HG03565 (cell line): ENCODE results near the gene BNIP1.

ENCODE experiments used
- ATAC-seq: cut with Tn5 transposase; IDR thresholded peaks from one replicate; pipeline ENCODE4 v1.9.1; 2021; ENCODE audit warnings: mild to moderate bottlenecking, moderate library complexity; ENCODE audit not compliant: unreplicated experiment

The BNIP1 gene

DNA sequence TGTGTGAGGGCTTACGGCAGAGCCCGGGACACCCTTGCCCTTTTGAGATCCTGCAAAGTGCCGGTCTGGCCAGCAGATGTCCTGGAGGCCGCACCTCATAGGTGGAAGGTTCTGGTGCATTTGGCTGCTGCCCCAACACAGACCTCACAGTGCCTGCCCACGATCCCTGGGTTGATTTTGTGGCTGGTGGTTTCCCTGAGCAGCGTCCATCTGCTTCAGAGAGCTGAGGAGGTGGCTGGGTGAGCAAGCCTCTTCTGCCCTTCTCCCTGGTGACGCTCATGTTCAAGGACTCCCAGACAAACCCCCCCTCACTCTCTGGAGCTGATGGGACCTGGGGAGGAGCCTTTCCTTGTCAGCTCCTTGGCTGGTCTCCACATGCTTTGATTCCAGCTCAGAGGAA, 18.9 kb downstream of the BNIP1 start:
- ATAC-seq, result no peak

DNA sequence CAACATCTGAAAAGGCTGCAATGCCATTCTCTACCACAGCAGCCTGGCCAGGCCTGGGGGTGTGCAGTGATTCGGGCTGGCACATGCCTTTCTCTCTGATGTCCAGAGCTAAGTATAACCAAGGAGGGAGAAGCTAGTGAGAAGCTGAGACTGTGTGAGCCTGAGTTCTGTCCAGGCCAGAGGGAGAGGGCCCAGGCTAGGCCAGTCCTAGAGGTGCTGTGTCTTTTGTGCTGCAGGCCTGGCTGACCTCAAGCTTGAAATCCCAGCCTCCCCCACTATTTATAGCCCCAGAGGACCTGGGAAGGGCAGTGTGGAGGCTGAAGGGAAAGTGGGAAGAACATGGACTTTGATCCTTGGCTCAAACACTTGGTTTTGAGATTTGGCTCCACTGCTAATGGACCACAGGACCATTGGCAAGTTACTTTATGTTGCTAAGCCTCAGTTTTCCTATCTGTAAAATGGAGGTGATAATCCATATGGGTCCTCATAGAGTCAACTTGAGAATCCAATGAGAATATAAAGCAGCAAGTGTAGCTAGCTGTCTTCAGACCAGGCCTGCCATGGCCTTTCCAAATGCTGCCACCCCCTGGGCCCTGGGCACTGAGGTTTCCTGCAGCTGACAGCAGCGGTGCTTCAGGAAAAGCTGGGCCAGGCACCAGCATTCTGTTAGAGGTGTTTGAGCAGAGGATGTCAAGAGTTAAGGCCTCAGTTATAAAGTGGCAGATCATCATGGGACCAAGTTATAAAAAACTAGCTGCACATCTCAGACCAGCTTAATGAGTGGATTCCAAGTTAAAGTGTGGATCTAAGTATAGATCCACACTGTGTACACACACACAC, 21.1 kb downstream of the BNIP1 start:
- no peak for ATAC-seq

DNA sequence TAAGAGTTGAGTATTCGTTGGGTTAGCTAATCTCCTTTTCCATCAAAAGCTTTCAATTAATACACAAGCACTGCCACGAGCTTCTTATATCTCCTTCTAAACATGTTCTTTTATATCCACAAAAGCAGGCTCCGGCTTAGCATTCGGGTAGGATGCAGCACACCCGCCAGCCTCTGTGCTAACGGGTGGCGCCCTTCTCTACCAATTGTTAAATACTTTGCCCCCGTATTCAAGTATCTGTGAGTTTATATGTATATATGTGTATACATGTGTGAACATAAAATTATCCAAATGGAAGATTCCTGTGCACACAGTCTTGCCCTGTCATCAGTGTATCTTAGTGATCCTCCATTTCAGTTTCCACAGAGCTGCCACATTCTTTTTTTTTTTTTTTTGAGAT, 27.8 kb downstream of the BNIP1 start:
- no peak for ATAC-seq

DNA sequence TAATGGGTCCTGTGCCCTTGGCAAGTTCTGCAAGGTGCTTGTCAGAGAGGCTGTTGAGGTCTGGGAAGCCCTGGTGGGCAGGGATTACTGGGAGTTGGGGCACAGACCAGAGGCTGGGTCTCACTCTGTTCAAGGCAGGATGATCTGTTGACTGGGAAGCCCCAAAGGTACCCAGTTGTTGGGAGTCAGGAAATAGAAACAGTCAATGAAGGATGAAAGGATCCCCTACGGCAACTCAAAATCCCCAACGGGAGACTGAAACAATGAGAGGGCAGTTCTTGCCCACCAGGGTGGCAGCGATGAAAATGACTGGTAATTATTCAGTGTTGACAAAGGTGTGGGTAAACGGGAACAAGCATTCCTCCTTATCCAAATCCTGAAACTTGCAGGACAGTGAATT, 31.2 kb downstream of the BNIP1 start:
- no peak for ATAC-seq

- ATAC-seq, result no peak
Measured at GRCh38 chr5:173178369-173178910, 34.1 kb downstream of the BNIP1 start.

DNA sequence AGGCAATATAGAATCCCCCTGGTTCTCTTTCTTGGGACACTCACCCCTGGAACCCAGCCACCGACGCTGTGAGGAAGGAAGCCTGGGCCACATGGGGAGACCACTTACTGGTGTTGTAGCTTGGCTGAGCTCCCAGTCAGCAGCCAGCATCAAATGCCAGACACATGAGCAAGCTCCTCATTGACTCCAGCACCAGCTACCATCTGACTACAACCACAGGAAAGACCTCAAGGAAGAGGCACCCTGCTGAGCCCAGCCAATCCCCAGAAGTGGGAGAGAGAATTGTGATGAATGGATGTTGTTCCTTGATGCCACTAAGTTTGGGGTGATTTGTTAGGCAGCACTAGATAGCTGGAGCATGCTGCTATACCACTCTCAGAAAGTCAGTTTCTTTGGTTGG, 36.0 kb downstream of the BNIP1 start:
- ATAC-seq, result no peak

DNA sequence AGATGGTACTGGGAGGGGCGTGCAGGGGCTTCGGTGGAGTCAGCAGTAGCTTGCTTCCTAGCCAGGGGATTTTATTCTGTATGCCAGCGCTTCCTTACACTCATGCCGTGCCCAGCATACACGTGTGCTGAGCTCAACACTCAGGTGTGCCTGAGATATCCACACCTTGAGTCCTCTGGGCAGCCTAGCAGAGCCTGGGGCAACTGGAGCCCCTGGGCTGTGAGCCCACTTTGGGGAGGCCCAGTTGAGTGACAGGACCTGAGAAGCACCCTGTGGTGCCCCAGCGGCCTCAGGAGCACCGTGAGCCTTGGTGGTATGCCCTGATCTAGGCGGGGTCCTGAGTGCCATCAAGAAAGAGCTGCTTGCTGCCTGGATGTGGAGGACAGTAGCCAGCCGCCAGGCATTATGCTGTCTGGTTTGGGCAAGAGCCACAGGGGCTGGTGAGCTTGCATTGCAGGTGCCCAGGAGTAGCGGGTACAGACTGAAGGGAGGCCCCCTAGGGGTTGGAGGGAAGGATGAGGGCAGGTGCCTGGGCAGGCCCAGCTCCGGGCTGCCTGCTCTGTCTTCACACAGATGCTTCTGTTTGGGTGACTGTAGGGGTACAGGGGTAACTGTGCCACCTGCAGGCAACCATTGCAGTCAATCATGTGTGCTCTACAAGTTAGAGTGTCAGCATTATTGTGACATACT, 42.9 kb downstream of the BNIP1 start:
- ATAC-seq, result no peak

GRCh38 chr5:173188280-173188679, 43.9 kb downstream of the BNIP1 start:
- no peak for ATAC-seq

DNA sequence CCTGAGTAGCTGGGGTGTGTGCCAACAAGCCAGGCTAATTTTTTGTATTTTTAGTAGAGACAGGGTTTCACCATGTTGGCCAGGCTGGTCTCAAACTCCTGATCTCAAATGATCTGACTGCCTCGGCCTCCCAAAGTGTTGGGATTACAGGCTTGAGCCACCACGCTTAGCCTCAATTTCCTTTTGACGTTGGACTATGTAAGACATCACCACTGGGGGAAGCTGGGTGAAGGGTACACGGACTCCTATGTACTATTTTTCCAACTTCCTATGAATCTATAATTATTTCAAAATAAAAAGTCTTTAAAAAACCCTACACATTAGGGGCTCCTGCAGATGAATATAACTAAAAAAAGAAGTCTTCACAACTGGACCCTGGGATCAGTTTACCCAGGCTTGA, 46.7 kb downstream of the BNIP1 start:
- ATAC-seq, result no peak

DNA sequence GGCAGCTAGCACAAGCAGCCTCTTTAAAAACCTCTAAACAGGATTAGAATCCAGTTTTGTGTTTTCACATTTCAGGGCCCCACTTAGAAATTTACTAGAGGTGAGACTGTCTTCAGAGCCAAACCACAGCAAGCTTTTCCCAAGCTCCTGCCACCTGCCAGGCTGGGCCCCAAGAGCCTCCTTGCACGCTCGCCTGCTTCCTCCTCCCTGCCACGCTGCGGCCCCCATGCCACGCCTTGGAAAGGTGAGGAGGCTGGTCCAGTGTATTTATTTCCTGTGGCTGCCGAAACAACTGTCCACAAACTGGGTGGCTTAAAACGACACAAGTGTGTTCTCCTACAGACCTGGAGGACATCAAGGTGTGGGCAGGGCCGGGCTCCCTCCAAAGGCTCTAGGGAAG, 47.2 kb downstream of the BNIP1 start:
- no peak for ATAC-seq

- ATAC-seq, result no peak
Measured at GRCh38 chr5:173192561-173192960, 48.2 kb downstream of the BNIP1 start.

DNA sequence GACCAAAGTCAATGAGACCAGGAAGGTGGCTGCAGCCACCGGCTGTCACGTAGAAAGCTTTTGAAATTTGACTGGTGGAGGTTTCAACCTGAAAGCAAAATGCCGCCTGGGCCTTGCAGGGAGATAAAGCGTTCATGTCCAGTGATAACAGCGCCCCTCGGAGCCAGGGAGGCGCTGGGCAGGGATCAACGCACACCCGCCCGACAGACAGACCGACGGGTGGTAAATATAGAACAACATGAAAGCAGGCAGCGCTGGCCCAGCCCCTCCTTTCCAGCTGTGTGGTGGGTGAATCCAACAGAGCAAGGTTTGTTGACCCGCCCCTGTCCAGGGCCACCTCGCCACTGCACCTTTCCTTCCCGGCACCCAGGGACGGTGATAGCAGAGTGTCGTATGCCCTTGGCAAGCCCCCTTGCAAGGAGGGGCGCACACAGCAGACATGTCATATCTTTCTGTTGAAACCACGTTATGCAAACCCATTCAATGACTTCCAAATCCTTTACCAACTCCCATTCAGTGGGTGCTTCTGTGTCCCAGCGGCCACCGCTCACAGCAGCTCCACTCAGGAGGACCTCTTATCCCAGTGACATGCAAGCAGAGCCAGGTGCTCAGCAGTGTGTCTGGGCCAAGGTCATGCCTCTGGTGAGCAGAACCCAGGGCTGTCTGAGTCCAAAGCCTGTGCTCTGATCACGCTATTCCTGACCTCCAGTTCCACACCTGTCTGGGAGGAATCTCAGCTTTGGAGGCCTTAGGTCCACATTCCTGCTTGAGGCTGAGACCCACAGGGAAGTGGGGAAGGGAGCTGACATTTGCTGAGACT, 52.0 kb downstream of the BNIP1 start:
- no peak for ATAC-seq

- no peak for ATAC-seq
Measured at GRCh38 chr5:173197375-173197891, 53.1 kb downstream of the BNIP1 start.

DNA sequence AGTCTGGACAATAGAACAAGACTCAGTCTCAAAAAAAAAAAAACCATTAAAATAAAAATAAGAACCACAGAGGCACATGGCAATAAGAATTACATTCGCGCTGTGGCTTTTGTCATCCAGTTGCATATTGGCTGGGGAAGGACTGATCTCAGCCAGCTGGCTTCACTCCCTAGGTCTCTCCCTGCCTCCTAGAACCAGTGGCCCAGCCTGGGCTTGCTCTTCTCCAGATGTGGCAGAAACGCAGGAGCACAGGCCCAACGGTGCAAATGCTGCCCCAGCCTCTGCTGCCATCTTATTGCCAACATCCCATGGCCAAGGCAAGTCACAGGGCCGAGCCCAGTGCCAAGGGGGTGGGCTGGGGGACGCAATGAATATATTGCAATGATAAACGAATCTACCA, 53.7 kb downstream of the BNIP1 start:
- ATAC-seq, result no peak

DNA sequence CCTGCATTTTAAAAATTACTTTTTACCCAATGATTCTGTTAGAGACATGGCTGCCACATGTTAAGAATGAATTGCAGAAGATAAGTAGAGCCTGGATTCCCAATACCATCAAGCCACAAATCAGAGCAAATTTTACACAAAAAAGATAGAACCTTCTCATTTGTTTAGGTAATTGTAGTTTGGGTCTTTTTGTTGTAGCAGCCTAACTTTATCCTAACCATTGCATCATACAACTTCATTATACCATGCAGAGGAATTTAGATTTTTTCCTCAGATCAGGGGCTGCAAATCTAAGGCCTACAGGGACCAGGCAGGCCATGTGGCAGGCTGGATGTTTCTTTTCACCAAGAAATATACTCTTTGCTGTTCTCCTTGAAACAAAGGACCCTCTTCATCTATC, 56.0 kb downstream of the BNIP1 start:
- no peak for ATAC-seq

GRCh38 chr5:173201636-173202265, 57.4 kb downstream of the BNIP1 start:
- no peak for ATAC-seq

DNA sequence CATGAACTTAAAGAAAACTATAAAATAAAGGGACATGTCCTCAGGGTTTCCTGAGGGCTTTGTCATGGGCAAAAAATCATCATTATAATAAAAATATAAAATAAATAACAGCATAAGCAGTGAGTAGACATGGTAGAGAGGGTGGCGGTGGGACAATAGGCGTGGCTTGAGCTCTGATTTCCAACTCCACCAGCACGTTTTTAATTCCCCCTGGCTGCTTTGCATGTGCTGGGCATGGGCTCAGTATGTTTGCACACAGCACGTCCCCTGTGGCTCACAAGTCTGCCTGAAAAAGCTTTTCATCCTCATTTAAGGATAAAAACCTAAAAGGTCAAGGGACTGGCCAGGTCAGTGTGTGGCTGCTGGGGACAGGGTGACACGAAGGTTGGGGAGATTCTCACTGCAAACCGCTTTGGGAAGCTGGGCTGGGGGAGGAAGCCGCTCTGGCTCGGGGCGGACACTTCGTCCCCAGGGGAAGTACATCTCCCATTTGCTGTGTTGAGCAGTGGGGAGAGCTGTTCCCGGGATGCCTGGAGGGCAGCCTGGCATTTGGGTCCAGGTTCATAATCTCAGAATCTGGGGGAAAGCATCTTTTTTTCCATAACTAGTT, 58.0 kb downstream of the BNIP1 start:
- no peak for ATAC-seq

DNA sequence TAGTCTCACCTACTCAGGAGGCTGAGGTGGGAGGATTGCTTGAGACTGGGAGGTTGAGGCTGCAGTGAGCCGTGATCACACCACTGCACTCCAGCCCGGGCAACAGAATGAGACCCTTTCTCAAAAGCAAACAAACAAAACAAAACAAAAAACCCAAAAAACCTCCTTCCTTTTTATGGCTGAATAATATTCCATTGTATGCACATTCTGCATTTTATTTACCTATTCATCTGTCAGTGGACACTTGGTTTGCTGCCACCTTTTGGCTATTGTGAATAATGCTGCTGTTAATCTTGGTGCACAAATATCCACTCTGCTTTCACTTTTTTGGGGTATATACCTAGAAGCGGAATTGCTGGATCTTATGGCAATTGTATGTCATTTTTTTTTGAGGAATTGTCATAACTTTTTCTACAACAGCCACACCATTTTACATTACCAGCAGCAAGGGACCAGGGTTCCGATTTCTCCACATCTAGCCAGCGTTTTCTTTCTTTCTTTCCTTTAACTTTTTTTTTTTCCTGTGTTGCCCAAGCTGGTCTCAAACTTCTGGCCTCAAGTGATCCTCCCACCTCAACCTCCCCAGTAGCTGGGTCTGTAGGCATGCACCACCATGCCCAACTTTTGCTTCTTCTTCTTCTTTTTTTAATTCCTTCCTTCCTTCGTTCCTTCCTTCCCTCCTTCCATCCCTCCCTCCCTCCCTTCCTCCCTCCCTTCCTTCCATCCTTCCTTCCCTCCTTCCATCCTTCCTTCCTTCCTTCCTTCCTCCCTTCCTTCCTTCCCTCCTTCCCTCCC, 60.1 kb downstream of the BNIP1 start:
- no peak for ATAC-seq

GRCh38 chr5:173205916-173206315, 61.6 kb downstream of the BNIP1 start:
- no peak for ATAC-seq
